SH-SY5Y (cell line): Measurements from ENCODE around the gene RELL1.

ENCODE experiments used
- GATA2 ChIP-seq: IDR thresholded peaks from 2 replicates; pipeline ENCODE4 v1.6.1; 2011; ENCODE audit warnings: mild to moderate bottlenecking, low read depth, low read length
- GATA3 ChIP-seq: IDR thresholded peaks from 2 replicates; pipeline ENCODE4 v1.6.1; 2011; ENCODE audit warnings: low read depth, mild to moderate bottlenecking, low read length, moderate library complexity

GRCh38 chr4:37679301-37679700 is 6.9 kb downstream of the RELL1 start:
- TF ChIP-seq GATA2: no peak
- TF ChIP-seq GATA3: no peak
